Thymus (tissue), 11 donors: ENCODE measurements around the gene SCD5. TPM values are rescaled to one million over a fixed set of nuclear protein-coding genes. Genes with fewer than 3 reads are reported as not detected.

Experiments used
- DNase-seq, 9 donors: peaks; one replicate each; pipeline ENCODE4 v3.0.0-alpha.2; 2013; ENCODE audit warnings: low spot score in 9 of 9, low read depth in 6 of 9, missing footprints in 1 of 9
- H3K27ac ChIP-seq, 2 donors: one replicate each; pipeline ENCODE4 v1.5.1; 2013; ENCODE audit warnings: control low read depth in 1 of 2, low read depth in 1 of 2, low read length in 1 of 2, mild to moderate bottlenecking in 1 of 2, moderate library complexity in 1 of 2
- H3K27me3 ChIP-seq, 2 donors: one replicate each; pipeline ENCODE4 v1.5.1; 2013; ENCODE audit warnings: low read length in 1 of 2; ENCODE audit not compliant: control insufficient read depth in 2 of 2, insufficient read depth in 1 of 2
- H3K36me3 ChIP-seq, 2 donors: one replicate each; pipeline ENCODE4 v1.5.1; 2013; ENCODE audit warnings: low read length in 1 of 2, mild to moderate bottlenecking in 1 of 2, moderate library complexity in 1 of 2; ENCODE audit not compliant: control insufficient read depth in 2 of 2, insufficient read depth in 2 of 2
- H3K4me1 ChIP-seq, 2 donors: one replicate each; pipeline ENCODE4 v1.5.1; 2013; ENCODE audit warnings: low read length in 2 of 2; ENCODE audit not compliant: control insufficient read depth in 2 of 2, insufficient read depth in 2 of 2
- H3K4me3 ChIP-seq, 2 donors: one replicate each; pipeline ENCODE4 v1.5.1; 2013; ENCODE audit warnings: low read length in 2 of 2, control low read depth in 1 of 2, mild to moderate bottlenecking in 1 of 2
- H3K9me3 ChIP-seq, 2 donors: one replicate each; pipeline ENCODE4 v1.5.1; 2013; ENCODE audit warnings: low read length in 1 of 2, mild to moderate bottlenecking in 1 of 2; ENCODE audit not compliant: control insufficient read depth in 2 of 2, insufficient read depth in 1 of 2
- WGBS: extraction: QIAGEN DNeasy Blood & Tissue Kit; methylation state at CpG from one replicate; pipeline ENCODE4 v1.1.7; 2013; 5-methylcytosine and 5-hydroxymethylcytosine counted together
- polyA plus RNA-seq: library from polyadenylated mRNA; stranded (reverse); fragments of 200-250 nt; gene quantifications from one replicate; pipeline ENCODE4 v1.2.3, GENCODE V29; 2013
- total RNA-seq: library from RNA; stranded (reverse); fragments of 120-200 nt; gene quantifications from one replicate; pipeline ENCODE4 v1.2.4, GENCODE V29; 2013
- donor health status: healthy.

The SCD5 gene
- total and polyA plus RNA-seq, 2 donors = 6.5 to 20.1 TPM

DNA sequence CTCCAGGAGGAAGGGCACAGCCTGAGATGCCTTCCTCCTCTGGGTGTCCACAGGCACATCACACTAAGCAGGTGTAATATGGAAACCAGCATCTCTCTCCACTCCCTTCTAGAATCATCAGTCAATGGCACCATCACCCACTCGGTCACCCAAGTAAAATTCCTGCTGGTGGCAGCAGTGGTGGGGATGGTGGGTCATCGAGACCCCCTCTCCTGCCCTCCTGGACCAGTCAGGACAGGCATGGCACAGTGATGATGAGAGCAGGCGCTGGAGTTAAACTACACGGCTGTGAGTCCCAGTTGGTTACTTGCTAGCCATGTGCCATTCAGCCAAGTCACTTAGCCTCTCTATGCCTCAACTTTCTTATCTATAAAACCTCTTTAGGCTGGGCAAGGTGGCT, 42.5 kb downstream of the SCD5 start:
- Histone ChIP-seq H3K4me1 (no peaks in the 10 kb centered on the region), H3K9me3 (no peaks in the 10 kb centered on the region), H3K4me3 (no peak overlapping the region), H3K36me3 (no peaks in the 10 kb centered on the region), H3K27me3 (peaks cover 0 to 19% of the 10 kb centered on the region in 2 donors), H3K27ac (no peak overlapping the region)
- DNase-seq = no peak
- WGBS = 98% methylated on average over 4 of the region's 4 CpGs

DNA sequence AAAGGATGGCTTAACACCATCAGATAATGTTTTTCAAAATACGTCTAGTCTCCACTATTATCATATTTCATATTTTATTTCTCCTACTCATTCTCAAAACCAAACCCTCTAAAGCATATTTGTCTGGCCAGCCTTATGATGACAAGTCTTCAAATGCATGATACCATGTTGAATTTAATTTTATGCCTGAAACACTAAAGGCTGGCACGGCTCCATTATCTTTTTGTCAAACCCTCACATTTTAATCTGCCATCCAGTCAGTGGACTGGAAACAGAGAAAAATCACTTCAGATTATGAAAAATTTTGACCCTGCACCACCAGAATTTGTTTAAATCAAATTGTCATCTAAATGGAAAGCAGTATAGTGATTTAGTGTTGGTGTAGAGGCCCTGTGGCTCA, 42.9 kb downstream of the SCD5 start:
- Histone ChIP-seq H3K4me1 (no peaks in the 10 kb centered on the region), H3K36me3 (no peaks in the 10 kb centered on the region), H3K27me3 (peaks cover 0 to 19% of the 10 kb centered on the region in 2 donors), H3K4me3 (no peak overlapping the region), H3K27ac (no peak overlapping the region), H3K9me3 (no peaks in the 10 kb centered on the region)
- WGBS = 96% methylated on average over 2 of the region's 2 CpGs
- DNase-seq = no peak

DNA sequence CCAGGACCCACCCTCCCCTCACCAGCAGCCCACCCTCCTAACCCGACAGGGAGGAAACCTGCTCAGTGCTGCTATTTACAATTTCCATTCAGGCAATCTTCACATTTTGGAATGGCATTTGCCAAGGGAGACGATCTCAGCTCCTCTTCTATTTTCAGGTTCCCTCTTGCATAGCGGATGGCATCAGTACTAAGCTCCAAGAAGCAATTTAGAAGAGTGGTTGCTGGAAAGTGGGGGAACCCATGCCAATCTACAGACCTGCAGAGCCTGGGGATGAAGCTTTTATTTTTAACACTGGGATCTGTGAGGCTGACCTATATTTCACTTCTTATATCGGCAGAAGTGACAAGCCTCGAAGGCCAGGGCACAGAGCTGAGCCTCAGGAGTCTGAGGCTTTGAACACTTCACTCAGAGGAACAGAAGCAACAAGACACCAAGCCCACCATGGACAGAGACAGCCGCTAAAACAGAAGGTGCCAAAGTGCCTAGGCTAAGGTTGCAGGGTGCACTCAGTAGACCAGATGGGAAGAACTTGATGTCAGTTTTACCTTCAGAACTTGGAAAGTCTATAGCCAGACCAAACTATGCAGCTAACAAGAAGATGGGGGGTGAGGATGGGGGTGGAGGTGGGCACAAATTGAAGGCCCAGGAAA, 44.0 kb downstream of the SCD5 start:
- no peaks in the 10 kb centered on the region for H3K4me1 ChIP-seq
- no peaks in the 10 kb centered on the region for H3K9me3 ChIP-seq
- peaks cover 0 to 16% of the 10 kb centered on the region in 2 donors for H3K27me3 ChIP-seq
- peak overlapping the region in 1 of 2 donors; percentile 38 for H3K27ac ChIP-seq
- no peak for DNase-seq
- H3K36me3 ChIP-seq = no peaks in the 10 kb centered on the region
- whole genome bisulfite sequencing = 93% methylated on average over 6 of the region's 6 CpGs
- H3K4me3 ChIP-seq = no peak overlapping the region

DNA sequence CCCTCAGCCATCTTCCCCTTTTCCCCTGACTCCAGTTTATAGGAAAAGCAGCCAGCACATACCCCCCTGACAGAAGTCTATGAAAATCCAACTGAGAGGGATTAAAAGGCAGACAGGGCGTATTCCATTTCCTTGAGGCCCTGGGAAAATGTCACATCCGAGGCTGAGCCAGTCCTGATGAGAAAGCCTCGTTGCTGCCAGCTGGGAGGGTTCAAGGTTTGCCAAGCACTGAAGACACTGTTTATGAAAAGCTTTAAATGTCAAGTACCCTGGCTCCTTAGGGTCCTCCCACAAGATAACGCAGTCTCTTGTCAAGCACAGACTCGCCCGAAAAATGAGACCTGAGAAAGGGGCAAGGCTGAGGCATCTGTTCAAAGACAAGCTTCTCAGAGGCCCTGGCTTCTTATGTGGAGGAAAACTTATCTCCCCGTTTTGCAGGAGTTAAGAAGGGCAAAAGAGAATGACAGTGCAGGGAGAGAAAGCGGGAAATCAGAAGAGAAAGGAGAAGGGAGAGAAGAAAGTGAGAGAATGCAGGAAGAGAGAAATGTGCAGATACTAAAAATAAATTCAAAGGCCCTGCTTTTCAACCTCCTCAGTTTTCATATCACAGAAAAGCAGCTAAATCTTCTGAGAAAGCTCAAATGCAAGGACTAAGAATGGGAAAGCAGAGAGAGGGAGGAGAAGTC, 44.7 kb downstream of the SCD5 start:
- peaks cover 0 to 9% of the 10 kb centered on the region in 2 donors for H3K27me3 ChIP-seq
- no peak overlapping the region for H3K4me3 ChIP-seq
- 89% methylated on average over 8 of the region's 8 CpGs for WGBS
- no peaks in the 10 kb centered on the region for H3K9me3 ChIP-seq
- DNase-seq = peak in 1 of 9 donors; percentile 27
- peak overlapping the region in 1 of 2 donors; percentile 46 for H3K27ac ChIP-seq
- H3K4me1 ChIP-seq = no peaks in the 10 kb centered on the region
- H3K36me3 ChIP-seq = no peaks in the 10 kb centered on the region

DNA sequence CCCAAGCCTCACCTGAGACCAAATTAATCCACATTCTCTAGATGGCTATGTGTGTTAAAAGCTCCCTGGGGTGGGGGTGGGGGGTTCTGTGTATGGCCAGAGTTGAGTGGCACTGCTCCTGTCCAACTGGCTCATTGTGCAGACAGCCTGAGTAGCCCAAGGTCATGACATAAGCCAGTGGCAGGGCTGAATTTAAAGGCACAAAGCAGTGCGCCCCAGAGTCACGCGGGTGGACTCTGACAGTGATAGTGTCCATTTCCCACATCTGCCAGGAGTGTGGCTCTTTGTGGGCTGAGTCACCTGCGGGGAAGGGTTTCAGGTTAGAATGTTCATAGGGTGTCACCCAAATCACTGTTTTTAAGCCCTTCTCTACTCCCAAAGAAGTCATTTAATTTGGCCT, 45.4 kb downstream of the SCD5 start:
- 96% methylated on average over 4 of the region's 4 CpGs for WGBS
- H3K27ac ChIP-seq = no peak overlapping the region
- no peak overlapping the region for H3K4me3 ChIP-seq
- H3K4me1 ChIP-seq = no peaks in the 10 kb centered on the region
- peaks cover 0 to 6% of the 10 kb centered on the region in 2 donors for H3K27me3 ChIP-seq
- H3K36me3 ChIP-seq = no peaks in the 10 kb centered on the region
- H3K9me3 ChIP-seq = no peaks in the 10 kb centered on the region
- no peak for DNase-seq

DNA sequence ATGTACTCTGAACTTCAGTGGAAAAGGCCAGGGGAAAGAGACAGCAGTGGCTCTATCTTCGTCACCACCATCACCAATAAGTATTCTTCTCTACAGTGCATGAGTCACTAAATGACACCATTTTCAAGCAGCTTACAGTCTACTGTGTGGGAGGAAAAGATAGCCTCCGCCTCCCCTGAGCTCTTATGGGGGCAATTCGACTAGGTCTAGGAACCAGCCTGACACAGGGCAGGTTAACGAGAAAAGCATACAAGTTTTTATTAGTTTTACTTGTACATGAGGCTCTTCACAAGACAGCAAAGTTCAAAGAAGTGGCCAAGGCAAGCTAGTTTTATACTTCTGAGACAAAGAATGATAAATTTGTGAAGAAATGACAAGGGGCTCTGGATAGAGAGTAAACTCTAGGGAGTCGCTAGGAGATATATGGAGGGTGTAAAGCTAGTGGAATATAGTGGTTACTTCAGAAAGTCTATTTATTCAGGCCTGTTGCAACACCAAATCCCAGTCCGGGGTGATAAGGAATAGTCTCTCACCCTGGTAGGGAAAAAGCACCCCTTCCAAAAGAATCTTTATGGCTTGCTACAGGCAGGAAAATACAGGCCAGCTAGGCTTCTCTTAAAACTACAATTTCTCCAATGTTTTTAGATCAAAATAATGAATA, 49.7 kb downstream of the SCD5 start:
- H3K4me1 ChIP-seq = no peaks in the 10 kb centered on the region
- WGBS = 98% methylated on average over 6 of the region's 6 CpGs
- no peak for DNase-seq
- H3K36me3 ChIP-seq = no peaks in the 10 kb centered on the region
- no peaks in the 10 kb centered on the region for H3K9me3 ChIP-seq
- H3K27me3 ChIP-seq = no peaks in the 10 kb centered on the region
- H3K4me3 ChIP-seq = no peak overlapping the region
- no peak overlapping the region for H3K27ac ChIP-seq

DNA sequence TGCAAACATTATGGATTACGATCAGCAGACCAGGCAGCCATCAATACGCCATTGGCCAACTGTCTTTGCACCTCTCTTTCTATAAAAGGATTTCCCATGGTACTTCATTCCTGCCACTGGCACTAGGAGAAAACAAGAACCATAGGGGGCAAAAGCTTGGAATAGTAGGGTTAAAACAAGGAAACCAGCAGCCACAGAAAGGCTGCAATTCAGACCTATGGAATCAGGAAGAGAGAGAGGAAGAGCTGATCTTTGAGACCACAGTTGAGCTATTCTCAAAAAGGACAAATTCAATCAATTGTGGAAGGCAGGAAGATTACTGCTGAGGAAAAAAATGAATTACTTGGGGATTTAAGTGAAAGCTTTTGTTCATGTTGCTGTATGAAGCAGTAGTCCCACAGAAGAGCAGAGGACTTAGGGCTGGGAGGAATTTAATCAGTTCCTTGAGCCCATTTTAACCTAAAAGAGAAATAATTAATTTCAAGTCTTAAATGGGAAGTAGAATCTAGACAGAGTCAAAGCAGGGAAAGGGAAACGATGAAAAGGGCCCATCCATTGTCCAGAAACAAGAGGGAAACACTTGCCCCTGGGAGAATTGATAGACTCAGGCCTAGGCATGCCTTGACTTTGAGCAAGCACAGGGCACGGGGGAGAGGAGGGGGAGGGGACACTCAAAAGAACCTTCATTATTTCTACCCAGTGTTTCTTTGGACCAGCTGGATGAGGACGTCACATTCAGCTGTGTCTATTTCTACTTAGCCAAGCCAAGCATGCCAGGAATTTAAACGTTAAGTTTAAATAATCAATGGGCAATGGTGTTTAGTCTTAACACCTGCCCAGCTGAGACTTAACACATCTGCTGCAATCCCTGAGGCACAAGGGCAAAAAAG, 50.7 kb downstream of the SCD5 start:
- Histone ChIP-seq H3K9me3 (no peaks in the 10 kb centered on the region), H3K36me3 (no peaks in the 10 kb centered on the region), H3K4me3 (no peak overlapping the region), H3K27ac (no peak overlapping the region), H3K27me3 (no peaks in the 10 kb centered on the region), H3K4me1 (no peaks in the 10 kb centered on the region)
- WGBS = 95% methylated on average over 6 of the region's 6 CpGs
- DNase-seq = no peak

DNA sequence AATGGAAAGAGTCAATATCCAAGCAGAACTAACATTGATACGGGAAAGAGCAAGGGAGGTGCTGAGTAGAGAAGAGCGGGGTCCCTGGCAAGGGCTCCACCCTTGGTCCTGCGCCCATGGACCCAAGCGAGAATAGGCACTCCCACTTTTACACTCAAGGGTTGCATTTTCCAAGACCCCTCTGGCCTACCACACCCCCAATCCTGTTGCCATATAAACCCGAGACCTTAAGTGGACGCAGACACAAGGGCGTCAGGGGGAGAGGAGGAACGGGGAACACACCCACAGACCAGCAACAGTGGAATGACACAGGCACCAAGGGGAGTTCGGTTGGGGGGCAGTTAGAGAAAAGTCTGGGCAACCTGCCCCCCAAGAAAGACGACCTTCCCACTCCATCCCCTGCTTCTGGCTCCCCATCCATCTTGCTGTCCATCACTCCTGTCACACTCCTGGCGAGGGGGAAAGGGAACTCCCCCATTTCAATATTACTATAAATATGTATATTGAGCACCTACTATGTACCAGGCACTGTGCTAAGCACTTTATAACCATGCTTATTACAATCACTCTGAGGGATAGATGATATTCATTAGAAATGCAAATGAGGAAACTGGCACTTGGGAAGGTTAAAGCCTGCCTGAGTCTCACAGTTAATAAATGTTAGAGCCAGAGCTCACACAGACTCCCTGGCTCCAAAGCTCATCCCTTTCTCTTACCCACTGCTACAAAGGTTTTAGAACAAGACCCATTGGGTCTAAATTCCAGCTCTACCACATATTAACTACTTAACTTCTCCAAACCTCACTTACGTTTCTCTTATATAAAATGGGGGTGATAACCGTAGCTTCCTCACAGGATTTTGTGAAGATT, 51.7 kb downstream of the SCD5 start:
- Histone ChIP-seq H3K4me3 (no peak overlapping the region), H3K27me3 (no peaks in the 10 kb centered on the region), H3K9me3 (no peaks in the 10 kb centered on the region), H3K27ac (no peak overlapping the region), H3K4me1 (no peaks in the 10 kb centered on the region), H3K36me3 (no peaks in the 10 kb centered on the region)
- 83% methylated on average over 12 of the region's 13 CpGs for WGBS
- DNase-seq = no peak
